Umbilical cord (tissue), 2 donors: ENCODE data around the gene IYD. TPM values are rescaled to one million over a fixed set of nuclear protein-coding genes. Genes with fewer than 3 reads are reported as not detected.
"Not testable (repeated sequence)": the region's sequence is repeated elsewhere in the genome, so short reads cannot be mapped to it uniquely, and the experiment has no call there.

Experiments
- DNase-seq: peaks from one replicate; pipeline ENCODE4 v3.0.0-alpha.2; 2015; ENCODE audit warnings: low spot score
- total RNA-seq: library from RNA; depleted of rRNA; stranded (reverse); fragments of >200 nt; gene quantifications from one replicate; pipeline ENCODE4 v1.2.3, GENCODE V29; 2014; ENCODE audit warnings: low replicate concordance; ENCODE audit not compliant: insufficient read depth

Gene IYD
- total RNA-seq, 1 donor from 2014 or later = 2.4 TPM

- DNase-seq = no peak
Observed at GRCh38 chr6:150430815-150431214, 62.0 kb downstream of the IYD start.

- no peak for DNase-seq
Observed at GRCh38 chr6:150435360-150435759, 66.5 kb downstream of the IYD start.

GRCh38 chr6:150435832-150436231 lies 67.0 kb downstream of the IYD start:
- DNase-seq = no peak

DNA sequence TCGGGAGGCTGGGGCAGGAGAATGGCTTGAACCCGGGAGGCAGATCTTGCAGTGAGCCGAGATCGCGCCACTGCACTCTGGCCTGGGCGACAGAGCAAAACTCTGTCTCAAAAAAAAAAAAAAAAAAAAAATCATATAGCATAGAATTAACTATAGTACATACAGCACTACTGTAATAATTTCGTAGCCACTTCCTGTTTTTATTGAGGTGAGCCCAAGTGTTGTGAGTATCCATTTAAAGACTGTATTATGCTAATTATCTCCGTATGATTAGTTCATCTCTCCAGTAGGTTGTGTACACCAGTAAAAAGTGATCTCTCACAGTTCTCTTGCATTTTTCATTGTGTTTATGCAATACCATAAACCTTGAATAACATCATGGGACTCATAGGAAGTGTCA lies 70.6 kb downstream of the IYD start:
- DNase-seq = no peak

DNA sequence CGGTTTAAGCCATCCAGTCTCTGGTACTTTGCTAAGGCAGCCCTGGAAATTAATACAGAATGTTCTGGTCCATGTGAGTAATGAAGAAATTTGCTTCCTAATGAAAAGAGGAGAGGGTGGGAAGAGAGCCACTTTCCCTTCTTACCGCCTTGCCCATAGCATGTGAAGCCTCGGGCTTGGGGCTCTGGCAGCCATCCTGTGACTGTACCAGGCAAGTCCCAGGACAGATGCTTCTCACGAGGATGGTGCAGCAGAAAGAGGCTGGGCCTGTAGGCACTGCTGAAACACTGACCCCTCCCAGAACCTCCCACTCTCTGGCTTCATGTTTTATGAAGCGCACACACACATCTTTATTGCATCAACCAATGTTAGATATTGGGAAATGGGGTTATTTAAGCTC lies 74.8 kb downstream of the IYD start:
- DNase-seq = no peak

- no peak for DNase-seq
Observed at GRCh38 chr6:150444308-150444707, 75.5 kb downstream of the IYD start.

DNA sequence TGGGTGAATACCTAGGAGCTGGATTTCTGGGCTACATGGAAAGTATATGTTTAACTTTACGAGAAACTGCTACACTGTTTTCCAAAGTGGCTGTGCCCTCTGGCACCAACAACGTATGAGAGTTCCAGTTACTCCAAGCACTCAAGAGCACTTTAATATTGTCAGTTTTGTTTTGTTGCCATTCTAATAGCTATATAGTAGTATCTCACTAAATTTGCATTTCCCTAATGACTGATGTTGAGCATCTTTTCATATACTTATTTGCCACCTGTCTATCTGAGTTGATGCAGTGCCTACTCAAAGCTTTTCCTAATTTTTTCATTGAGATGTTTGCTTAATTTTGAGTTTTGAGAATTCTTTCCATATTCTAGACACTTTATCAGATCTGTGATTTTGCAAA lies 76.7 kb downstream of the IYD start:
- no peak for DNase-seq

DNA sequence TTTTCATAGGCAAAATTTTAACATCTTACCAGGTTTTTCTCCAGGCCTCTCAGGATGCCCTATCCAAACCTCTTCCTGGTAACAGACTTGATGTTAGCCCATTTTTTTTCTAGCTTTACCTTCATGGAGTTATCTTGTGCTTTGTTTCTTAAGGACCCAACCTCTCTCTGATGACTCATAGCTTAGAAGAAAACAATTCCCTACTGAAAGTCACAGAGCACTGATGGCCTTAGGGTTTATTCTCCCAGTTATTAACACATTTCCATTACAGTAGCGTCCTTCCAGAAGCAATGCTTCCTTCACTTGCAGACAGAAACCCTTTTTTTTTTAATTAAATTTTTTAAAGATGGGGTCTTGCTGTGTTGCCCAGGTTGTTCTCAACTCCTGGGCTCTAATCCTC lies 79.4 kb downstream of the IYD start:
- DNase-seq = no peak

GRCh38 chr6:150449055-150449454 lies 80.2 kb downstream of the IYD start:
- DNase-seq = not testable (repeated sequence)

GRCh38 chr6:150450918-150451317 lies 82.1 kb downstream of the IYD start:
- DNase-seq = no peak

- DNase-seq = peak; percentile 61
Observed at GRCh38 chr6:150451807-150452427, 83.1 kb downstream of the IYD start.

GRCh38 chr6:150452428-150453243 lies 83.8 kb downstream of the IYD start:
- peak; percentile 68 for DNase-seq

DNA sequence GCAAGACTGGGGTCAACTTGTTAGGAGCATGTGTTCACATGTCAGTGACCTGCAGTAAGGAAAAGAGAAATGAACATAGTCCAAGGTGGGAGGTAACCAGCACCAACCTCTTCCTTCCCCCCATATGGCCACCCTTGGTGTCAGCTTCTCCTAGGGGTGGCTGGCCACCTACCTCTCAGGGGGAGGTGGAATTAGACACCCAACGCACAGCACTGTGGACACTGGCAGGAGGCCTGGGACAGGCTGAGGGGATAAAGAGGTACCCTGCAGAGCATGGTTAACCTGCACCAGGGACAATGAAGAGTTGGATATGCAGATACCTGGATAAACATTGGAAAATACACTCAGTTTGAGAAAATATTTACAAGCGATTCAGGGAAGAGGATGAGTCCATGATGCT lies 84.5 kb downstream of the IYD start:
- no peak for DNase-seq

Other genes with a start within 250 kb of the IYD start
- 10.8 TPM for gene PPP1R14C, start 226.0 kb upstream of the IYD start, total RNA-seq
- gene PLEKHG1, start 230.9 kb downstream of the IYD start, total RNA-seq = 11.6 TPM